Transverse colon (tissue), 4 donors: ENCODE measurements around the gene CMTM1. TPM values are rescaled to one million over a fixed set of nuclear protein-coding genes. Genes with fewer than 3 reads are reported as not detected.
"Not testable (repeated sequence)": the region's sequence is repeated elsewhere in the genome, so short reads cannot be mapped to it uniquely, and the experiment has no call there.

Experiments used
- DNase-seq: peaks from one replicate; pipeline ENCODE4 v3.0.0-alpha.2; 2019
- H3K27ac ChIP-seq, 4 donors: fragments of 200-600 bp; sonication (generic); 2 replicates each; pipeline ENCODE4 v1.5.1; 2016 to 2018; ENCODE audit warnings: inconsistent platforms in 4 of 4
- H3K27me3 ChIP-seq: fragments of 200-600 bp; sonication (generic); 2 replicates; pipeline ENCODE4 v1.5.1; 2017; ENCODE audit warnings: inconsistent platforms
- H3K36me3 ChIP-seq, 4 donors: fragments of 200-600 bp; sonication (generic); 2 replicates each; pipeline ENCODE4 v1.5.1; 2017 to 2019; ENCODE audit warnings: inconsistent platforms in 4 of 4
- H3K4me1 ChIP-seq, 4 donors: fragments of 200-600 bp; sonication (generic); 2 replicates each; pipeline ENCODE4 v1.5.1; 2017 to 2020; ENCODE audit warnings: inconsistent platforms in 4 of 4
- H3K4me3 ChIP-seq, 4 donors: fragments of 200-600 bp; sonication (generic); 1 replicate in 1 of 4; 2 replicates in 3 of 4; pipeline versions ENCODE4 v1.5.1 to v1.6.1; 2017 to 2019; ENCODE audit warnings: inconsistent platforms in 4 of 4
- H3K9me3 ChIP-seq, 2 donors: fragments of 200-600 bp; sonication (generic); 2 replicates each; pipeline ENCODE4 v1.5.1; 2017 to 2019; ENCODE audit warnings: inconsistent platforms in 2 of 2
- CTCF ChIP-seq, 5 experiments: fragments of 200-600 bp in 3 of 5; fragments of 450-650 bp in 2 of 5; sonication (generic) in 3 of 5; IDR thresholded peaks; 1 replicate in 2 of 5; 2 replicates in 3 of 5; pipeline ENCODE4 v1.5.1; 2016 to 2017; ENCODE audit warnings: antibody characterized with exemption in 5 of 5, inconsistent platforms in 3 of 5, mild to moderate bottlenecking in 2 of 5, moderate library complexity in 1 of 5
- EP300 ChIP-seq: sonication (generic); formaldehyde crosslinking; IDR thresholded peaks from one replicate; pipeline ENCODE4 v1.6.1; 2017; ENCODE audit warnings: antibody characterized with exemption, low read depth
- POLR2A ChIP-seq: fragments of 450-650 bp; IDR thresholded peaks from one replicate; pipeline ENCODE4 v1.6.1; 2016; ENCODE audit warnings: antibody characterized with exemption, mild to moderate bottlenecking, moderate library complexity
- POLR2AphosphoS5 ChIP-seq, 3 donors: sonication (generic); formaldehyde crosslinking; IDR thresholded peaks; one replicate each; pipeline ENCODE4 v1.6.1; 2016; ENCODE audit warnings: antibody characterized with exemption in 3 of 3
- WGBS, 2 donors: methylation state at CpG; one replicate each; pipeline ENCODE4 v1.1.5; 2018; ENCODE audit warnings: low coverage in 1 of 2; 5-methylcytosine and 5-hydroxymethylcytosine counted together
- in situ Hi-C, 4 donors: fragments of 200-750 bp; cut with MboI; loops; one replicate each; pipeline versions ENCODE4 v1.15.0 to v1.15.1; 2017; ENCODE audit warnings: low sequenced_read_pairs in 3 of 4, low pct_ligation_motif_present in 1 of 4, low pct_unique_long_range_greater_than_20kb in 1 of 4
- intact Hi-C: fragments of 100-400 bp; cut with DNase I; formaldehyde crosslinking; loops from one replicate; pipeline ENCODE4 v1.15.1; 2023; ENCODE audit warnings: low total_unique reads
- small RNA-seq, 4 donors: library from RNA; depleted of rRNA; stranded (forward); fragments of <200 nt; gene quantifications; one replicate each; pipeline ENCODE3, GENCODE V24; 2016
- total RNA-seq, 4 donors: library from RNA; depleted of rRNA; stranded (reverse); fragments of >200 nt; gene quantifications; one replicate each; pipeline ENCODE4 v1.1.0, GENCODE V29; 2016

The CMTM1 gene
- total RNA-seq, 4 donors from 2014 or later = 2.0 to 34.2 (median 4.0) TPM; not detected in 1

GRCh38 chr16:66622863-66623262 lies 56.6 kb downstream of the CMTM1 start:
- Histone ChIP-seq H3K4me1 (peaks cover 0 to 7% (median 2%) of the 10 kb centered on the region in 4 donors), H3K36me3 (peaks cover 0 to 7% (median 0%) of the 10 kb centered on the region in 4 donors), H3K27me3 (no peaks in the 10 kb centered on the region), H3K4me3 (no peak overlapping the region), H3K27ac (no peak overlapping the region), H3K9me3 (no peaks in the 10 kb centered on the region)
- 40 to 73% methylated on average over 1 to 3 of the region's 3 CpGs for WGBS, 2 donors
- DNase-seq = no peak
- TF ChIP-seq POLR2AphosphoS5 (IDR thresholded peaks at IDR 0.05) (no peak), EP300 (no peak), CTCF (IDR thresholded peaks at IDR 0.05) (no peak), POLR2A (no peak)
- in situ Hi-C loops = loop anchor here in 1 of 4 donors (25.0 kb wide), 1 partner anchor 211 kb away; no protein-coding TSS in a partner anchor
- intact Hi-C loops = no loop called here

- in situ Hi-C loops = loop anchor here in 1 of 4 donors (25.0 kb wide), 1 partner anchor 211 kb away; no protein-coding TSS in a partner anchor
- TF ChIP-seq POLR2A = no peak
- TF ChIP-seq EP300 = no peak
- TF ChIP-seq CTCF (IDR thresholded peaks at IDR 0.05) = no peak
- no peak for TF ChIP-seq POLR2AphosphoS5 (IDR thresholded peaks at IDR 0.05)
- H3K27ac ChIP-seq = no peak overlapping the region
- H3K36me3 ChIP-seq = peaks cover 0 to 7% (median 0%) of the 10 kb centered on the region in 4 donors
- H3K4me1 ChIP-seq = peaks cover 0 to 6% (median 2%) of the 10 kb centered on the region in 4 donors
- 88 to 100% methylated on average over 1 to 3 of the region's 3 CpGs for WGBS, 2 donors
- DNase-seq = no peak
- H3K4me3 ChIP-seq = no peak overlapping the region
- H3K9me3 ChIP-seq = no peaks in the 10 kb centered on the region
- H3K27me3 ChIP-seq = no peaks in the 10 kb centered on the region
- intact Hi-C loops = no loop called here
These were observed 57.5 kb downstream of the CMTM1 start for GRCh38 chr16:66623755-66624154.

GRCh38 chr16:66627611-66628378 lies 61.6 kb downstream of the CMTM1 start:
- H3K9me3 ChIP-seq, H3K4me3 ChIP-seq, H3K27me3 ChIP-seq, DNase-seq, H3K4me1 ChIP-seq, H3K27ac ChIP-seq, in situ Hi-C loops, H3K36me3 ChIP-seq, intact Hi-C loops: not testable (repeated sequence)
- WGBS, 2 donors = 91 to 96% methylated on average over 10 to 17 of the region's 17 CpGs

Small RNA genes within 50 kb of the gene (small RNA-seq; reads per million reads assigned to genes)
- 0 reads per million in 4 donors for gene CKLF-CMTM1

Other genes with a start within 250 kb of the CMTM1 start
- 10 to 100 TPM in 1 of 4 donors, 1 to 10 TPM in 3; 6.0 to 18.1 (median 6.8) TPM for gene CDH5, start 199.7 kb upstream of the CMTM1 start, total RNA-seq
- under 1 TPM in 1 of 4 donors, not detected in 3; 0.40 TPM for gene BEAN1, start 139.1 kb upstream of the CMTM1 start, total RNA-seq
- gene TK2, start 16.3 kb upstream of the CMTM1 start, total RNA-seq = 10 to 100 TPM; 15.7 to 20.6 (median 16.6) TPM
- 100 to 1,000 TPM in 1 of 4 donors, 10 to 100 TPM in 3; 25.3 to 108 (median 39.1) TPM for gene CKLF, start 13.9 kb upstream of the CMTM1 start, total RNA-seq
- under 1 TPM in 1 of 4 donors, not detected in 3; 0.48 TPM for gene CMTM2, start 13.0 kb downstream of the CMTM1 start, total RNA-seq
- gene CMTM3, start 38.3 kb downstream of the CMTM1 start, total RNA-seq = 10 to 100 TPM in 1 of 4 donors, 1 to 10 TPM in 2, not detected in 1; 2.4 to 11.6 (median 6.1) TPM
- 100 to 1,000 TPM in 3 of 4 donors, 10 to 100 TPM in 1; 77.0 to 167 (median 163) TPM for gene CMTM4, start 130.3 kb downstream of the CMTM1 start, total RNA-seq
- 100 to 1,000 TPM; 199 to 393 (median 284) TPM for gene DYNC1LI2, start 185.2 kb downstream of the CMTM1 start, total RNA-seq
- gene TERB1, start 235.1 kb downstream of the CMTM1 start, total RNA-seq = under 1 TPM in 1 of 4 donors, not detected in 3; 0.32 TPM